Thyroid gland (tissue), 4 donors: ENCODE results near the gene UBE2E2. TPM values are rescaled to one million over a fixed set of nuclear protein-coding genes. Genes with fewer than 3 reads are reported as not detected.
"Not testable (repeated sequence)": the region's sequence is repeated elsewhere in the genome, so short reads cannot be mapped to it uniquely, and the experiment has no call there.

Experiments
- DNase-seq, 2 donors: peaks; one replicate each; pipeline ENCODE4 v3.0.0-alpha.2; 2019
- H3K27ac ChIP-seq, 3 donors: fragments of 200-600 bp; sonication (generic); 1 replicate in 2 of 3; 2 replicates in 1 of 3; pipeline ENCODE4 v1.5.1; 2016 to 2019; ENCODE audit warnings: mild to moderate bottlenecking in 1 of 3, moderate library complexity in 1 of 3
- H3K27me3 ChIP-seq: fragments of 200-600 bp; sonication (generic); one replicate; pipeline ENCODE4 v1.5.1; 2019
- H3K36me3 ChIP-seq, 2 donors: fragments of 200-600 bp; sonication (generic); one replicate each; pipeline ENCODE4 v1.5.1; 2016 to 2019
- H3K4me1 ChIP-seq, 2 donors: fragments of 200-600 bp; sonication (generic); one replicate each; pipeline ENCODE4 v1.5.1; 2017 to 2019
- H3K4me3 ChIP-seq, 3 donors: fragments of 200-600 bp; sonication (generic); replicated peaks in 1 of 3; 1 replicate in 2 of 3; 2 replicates in 1 of 3; pipeline ENCODE4 v1.5.1; 2016; ENCODE audit warnings: mild to moderate bottlenecking in 1 of 3
- H3K9me3 ChIP-seq: fragments of 200-600 bp; sonication (generic); one replicate; pipeline ENCODE4 v1.5.1; 2017
- CTCF ChIP-seq, 6 experiments: fragments of 200-600 bp in 3 of 6; fragments of 450-650 bp in 3 of 6; sonication (generic) in 3 of 6; IDR thresholded peaks; one replicate each; pipeline ENCODE4 v1.5.1; 2016 to 2019; ENCODE audit warnings: antibody characterized with exemption in 6 of 6, mild to moderate bottlenecking in 2 of 6, inconsistent platforms in 1 of 6, moderate library complexity in 1 of 6
- POLR2A ChIP-seq, 2 donors: fragments of 450-650 bp; IDR thresholded peaks; one replicate each; pipeline ENCODE4 v1.6.1; 2017; ENCODE audit warnings: antibody characterized with exemption in 2 of 2, mild to moderate bottlenecking in 2 of 2, moderate library complexity in 1 of 2
- WGBS, 2 donors: methylation state at CpG; one replicate each; pipeline ENCODE4 v1.1.5; 2017; 5-methylcytosine and 5-hydroxymethylcytosine counted together
- intact Hi-C: fragments of 100-400 bp; cut with DNase I; formaldehyde crosslinking; loops from one replicate; pipeline ENCODE4 v1.15.1; 2023
- total RNA-seq, 4 donors: library from RNA; depleted of rRNA; stranded (reverse); fragments of >200 nt; gene quantifications; one replicate each; pipeline ENCODE4 v1.2.3, GENCODE V29; 2016

The UBE2E2 gene
- total RNA-seq, 4 donors from 2014 or later: 28.5 to 46.0 (median 38.4) TPM

GRCh38 chr3:23175341-23176083 lies 27.6 kb upstream of the UBE2E2 start:
- H3K36me3 ChIP-seq: no peaks in the 10 kb centered on the region
- TF ChIP-seq POLR2A (IDR thresholded peaks at IDR 0.05) (no peak), CTCF (IDR thresholded peaks at IDR 0.05) (no peak)

GRCh38 chr3:23176839-23177238 lies 26.3 kb upstream of the UBE2E2 start:
- H3K4me3 ChIP-seq, H3K27me3 ChIP-seq, H3K36me3 ChIP-seq, H3K9me3 ChIP-seq, intact Hi-C loops, H3K27ac ChIP-seq, H3K4me1 ChIP-seq, DNase-seq: not testable (repeated sequence)
- WGBS, 2 donors: 85 to 94% methylated on average over 4 of the region's 4 CpGs

More at GRCh38 chr3:23175341-23176083, 27.6 kb upstream of the UBE2E2 start:
- no peak for DNase-seq
- no peak overlapping the region for H3K4me3 ChIP-seq
- WGBS, 2 donors: 79 to 91% methylated on average over 2 of the region's 2 CpGs
- no peaks in the 10 kb centered on the region for H3K4me1 ChIP-seq
- H3K27ac ChIP-seq: no peak overlapping the region
- no peaks in the 10 kb centered on the region for H3K27me3 ChIP-seq
- no peaks in the 10 kb centered on the region for H3K9me3 ChIP-seq
- intact Hi-C loops: no loop called here

- no peak overlapping the region for H3K4me3 ChIP-seq
- peaks cover 0 to 4% of the 10 kb centered on the region in 2 donors for H3K4me1 ChIP-seq
- no peak overlapping the region for H3K27ac ChIP-seq
- peak; percentile 39 to 67 for DNase-seq
- no peaks in the 10 kb centered on the region for H3K36me3 ChIP-seq
- WGBS, 2 donors: 32 to 65% methylated on average over 3 of the region's 3 CpGs
- TF ChIP-seq CTCF (IDR thresholded peaks at IDR 0.05) (no peak), POLR2A (IDR thresholded peaks at IDR 0.05) (no peak)
- H3K9me3 ChIP-seq: no peaks in the 10 kb centered on the region
- intact Hi-C loops: no loop called here
- H3K27me3 ChIP-seq: no peaks in the 10 kb centered on the region
Observed at GRCh38 chr3:23182996-23183513, 20.1 kb upstream of the UBE2E2 start.

GRCh38 chr3:23183731-23184130 lies 19.4 kb upstream of the UBE2E2 start:
- TF ChIP-seq POLR2A (IDR thresholded peaks at IDR 0.05) (no peak), CTCF (IDR thresholded peaks at IDR 0.05) (peak in 4 of 6 experiments; percentile 27 to 29 (median 27))
- WGBS, 2 donors: 35 to 43% methylated on average over 3 of the region's 3 CpGs
- peak; percentile 23 to 28 for DNase-seq

GRCh38 chr3:23185861-23186260 lies 17.3 kb upstream of the UBE2E2 start:
- no peaks in the 10 kb centered on the region for H3K9me3 ChIP-seq
- no peaks in the 10 kb centered on the region for H3K36me3 ChIP-seq
- DNase-seq: no peak
- H3K4me3 ChIP-seq: no peak overlapping the region
- intact Hi-C loops: no loop called here
- no peaks in the 10 kb centered on the region for H3K27me3 ChIP-seq
- peaks cover 0 to 4% of the 10 kb centered on the region in 2 donors for H3K4me1 ChIP-seq
- no peak for TF ChIP-seq POLR2A (IDR thresholded peaks at IDR 0.05)
- TF ChIP-seq CTCF (IDR thresholded peaks at IDR 0.05): no peak
- 83 to 88% methylated on average over 2 of the region's 2 CpGs for WGBS, 2 donors
- H3K27ac ChIP-seq: no peak overlapping the region

More at GRCh38 chr3:23183731-23184130, 19.4 kb upstream of the UBE2E2 start:
- no peaks in the 10 kb centered on the region for H3K27me3 ChIP-seq
- no peak overlapping the region for H3K27ac ChIP-seq
- no peak overlapping the region for H3K4me3 ChIP-seq
- H3K9me3 ChIP-seq: no peaks in the 10 kb centered on the region
- no peaks in the 10 kb centered on the region for H3K36me3 ChIP-seq
- H3K4me1 ChIP-seq: peaks cover 0 to 4% of the 10 kb centered on the region in 2 donors
- intact Hi-C loops: no loop called here
